Heart right ventricle (tissue), 16 donors: ENCODE data around the gene VIPR2. TPM values are rescaled to one million over a fixed set of nuclear protein-coding genes. Genes with fewer than 3 reads are reported as not detected.
A peak's percentile ranks its signal among the peaks of the same experiment; 100 is the strongest.
"Not testable (repeated sequence)": the region's sequence is repeated elsewhere in the genome, so short reads cannot be mapped to it uniquely, and the experiment has no call there.

Source experiments
- ATAC-seq, 8 donors: fragments of 200-7000 bp; cut with Tn5 transposase; one replicate each; pipeline ENCODE4 v1.9.1; 2020; ENCODE audit warnings: mild to moderate bottlenecking in 8 of 8, moderate library complexity in 8 of 8, moderate number of reproducible peaks in 1 of 8
- DNase-seq, 2 donors: peaks; one replicate each; pipeline ENCODE4 v3.0.0-alpha.2; 2020
- H3K27ac ChIP-seq, 10 donors: fragments of 200-600 bp; sonication (generic) in 2 of 10; one replicate each; pipeline versions ENCODE4 v1.5.0 to v1.8.0; 2020 to 2022; ENCODE audit warnings: mild to moderate bottlenecking in 3 of 10
- H3K27me3 ChIP-seq, 7 donors: fragments of 200-600 bp; one replicate each; pipeline ENCODE4 v1.8.0; 2021 to 2022; ENCODE audit warnings: mild to moderate bottlenecking in 2 of 7
- H3K36me3 ChIP-seq, 9 donors: fragments of 200-600 bp; sonication (generic) in 1 of 9; one replicate each; pipeline versions ENCODE4 v1.5.0 to v1.8.0; 2020 to 2022; ENCODE audit warnings: mild to moderate bottlenecking in 2 of 9
- H3K4me1 ChIP-seq, 9 donors: fragments of 200-600 bp; sonication (generic) in 1 of 9; one replicate each; pipeline versions ENCODE4 v1.5.0 to v1.8.0; 2020 to 2022; ENCODE audit warnings: mild to moderate bottlenecking in 4 of 9
- H3K4me3 ChIP-seq, 10 donors: fragments of 200-600 bp; sonication (generic) in 2 of 10; one replicate each; pipeline versions ENCODE4 v1.5.0 to v1.8.0; 2020 to 2022; ENCODE audit warnings: mild to moderate bottlenecking in 7 of 10, moderate library complexity in 2 of 10
- H3K9me3 ChIP-seq, 11 donors: fragments of 200-600 bp in 10 of 11; sonication (generic) in 2 of 11; one replicate each; pipeline versions ENCODE4 v1.5.0 to v1.8.0; 2013 to 2022; ENCODE audit warnings: mild to moderate bottlenecking in 2 of 11, control low read depth in 1 of 11, moderate library complexity in 1 of 11
- CTCF ChIP-seq, 9 donors: fragments of 200-600 bp; sonication (generic) in 2 of 9; IDR thresholded peaks; one replicate each; pipeline versions ENCODE4 v1.5.0 to v1.8.0; 2021 to 2022; ENCODE audit warnings: antibody characterized with exemption in 9 of 9, mild to moderate bottlenecking in 5 of 9, moderate library complexity in 1 of 9
- WGBS, 2 donors: extraction: QIAGEN DNeasy Blood & Tissue Kit; methylation state at CpG; one replicate each; pipeline ENCODE4 v1.1.7; 2013; ENCODE audit warnings: inconsistent platforms in 1 of 2; 5-methylcytosine and 5-hydroxymethylcytosine counted together
- intact Hi-C, 10 donors: fragments of 100-400 bp; cut with DNase I; formaldehyde crosslinking; loops; one replicate each; pipeline versions ENCODE4 v1.11.1 to v1.14.2; 2022
- polyA plus RNA-seq, 2 donors: library from polyadenylated mRNA; stranded (reverse); fragments of 200-250 nt; gene quantifications; one replicate each; pipeline ENCODE4 v1.2.3, GENCODE V29; 2013
- total RNA-seq, 10 donors: library from RNA; stranded (reverse); fragmentation: NEBNext Ultra II Directional in 3 of 10; extraction: Animal tissue kit (Norgen Biotek cat#: 25700) in 3 of 10; gene quantifications; one replicate each; pipeline versions ENCODE4 v1.2.1 to v1.2.4, GENCODE V29; 2021 to 2023
- donor health status: Arrhythmogenic right ventricular cardiomyopathy.
- donor health status: ischemic (EF 13 %, LVEDD 7.1; RV severe dilation, severe dysfunction).
- donor health status: healthy with polysubstance abuse.
- donor health status: DM: no; HTN: yes; CAD: no.
- donor health status: DM: no; HTN: no; CAD: no.
- donor health status: ischemic (EF 25% LVEDD 6.9; RV normal size, moderate dysfunction).
- donor health status: ischemic (EF 25% LVEDD 5.7; RV mildly dilated, moderate dysfunction).
- donor health status: healthy.
- donor health status: DM: yes; HTN: yes; CAD: no.
- donor health status: Ischemic cardiomyopathy.
- donor health status: ischemic (EF 35%, LVEDD 5.7; RV mildly dilated, moderate dysfunction).
- donor health status: nonischemic (EF 11% LVEDD 7.7; RV severe dilation, severe dysfunction).
- donor health status: DM: yes; HTN: yes; CAD: no.
- donor health status: PGD.
- donor health status: ischemic (EF 29% LVEDD 5.4; RV normal size, mild dysfunction).
- donor health status: nonischemic (EF 23%, LVEDD 6.1; RV moderate dilation, normal function).

The VIPR2 gene
- total and polyA plus RNA-seq, 12 donors: 3.0 to 30.6 (median 19.1) TPM

GRCh38 chr7:159000859-159001435 lies 143.7 kb downstream of the VIPR2 start:
- TF ChIP-seq CTCF (IDR thresholded peaks at IDR 0.05): no peak
- Histone ChIP-seq H3K27me3 (peaks cover 6 to 18% (median 14%) of the 10 kb centered on the region in 7 donors), H3K9me3 (no peaks in the 10 kb centered on the region), H3K4me1 (peaks cover 0 to 10% (median 0%) of the 10 kb centered on the region in 9 donors), H3K36me3 (no peaks in the 10 kb centered on the region), H3K4me3 (no peak overlapping the region), H3K27ac (no peak overlapping the region)
- DNase-seq (no peak), ATAC-seq (no peak)
- WGBS, 2 donors: 74 to 75% methylated on average over 21 of the region's 21 CpGs
- intact Hi-C loops: no loop called here

- H3K4me3 ChIP-seq: no peak overlapping the region
- no peaks in the 10 kb centered on the region for H3K9me3 ChIP-seq
- no peaks in the 10 kb centered on the region for H3K36me3 ChIP-seq
- intact Hi-C loops: no loop called here
- peaks cover 6 to 27% (median 19%) of the 10 kb centered on the region in 7 donors for H3K27me3 ChIP-seq
- H3K4me1 ChIP-seq: peaks cover 0 to 10% (median 0%) of the 10 kb centered on the region in 9 donors
- ATAC-seq (no peak), DNase-seq (no peak)
- no peak for TF ChIP-seq CTCF (IDR thresholded peaks at IDR 0.05)
- 87 to 89% methylated on average over 13 of the region's 13 CpGs for WGBS, 2 donors
- no peak overlapping the region for H3K27ac ChIP-seq
Observed at GRCh38 chr7:159000070-159000469, 144.6 kb downstream of the VIPR2 start.

- WGBS, 2 donors: 87 to 89% methylated on average over 21 of the region's 21 CpGs
- H3K36me3 ChIP-seq: no peaks in the 10 kb centered on the region
- intact Hi-C loops: no loop called here
- no peak overlapping the region for H3K27ac ChIP-seq
- H3K9me3 ChIP-seq: peaks cover 0 to 5% (median 0%) of the 10 kb centered on the region in 11 donors
- no peak for TF ChIP-seq CTCF (IDR thresholded peaks at IDR 0.05)
- peaks cover 0 to 10% (median 0%) of the 10 kb centered on the region in 9 donors for H3K4me1 ChIP-seq
- H3K4me3 ChIP-seq: no peak overlapping the region
- H3K27me3 ChIP-seq: peaks cover 6 to 33% (median 25%) of the 10 kb centered on the region in 7 donors
- ATAC-seq (no peak), DNase-seq (no peak)
Observed at GRCh38 chr7:158999496-158999895, 145.2 kb downstream of the VIPR2 start.

GRCh38 chr7:158998261-158998660 lies 146.4 kb downstream of the VIPR2 start:
- H3K27me3 ChIP-seq: peaks cover 6 to 45% (median 37%) of the 10 kb centered on the region in 7 donors
- ATAC-seq, intact Hi-C loops, H3K27ac ChIP-seq, H3K36me3 ChIP-seq, H3K4me3 ChIP-seq, DNase-seq: not testable (repeated sequence)
- peaks cover 0 to 11% (median 0%) of the 10 kb centered on the region in 11 donors for H3K9me3 ChIP-seq
- WGBS, 2 donors: 68 to 87% methylated on average over 6 of the region's 9 CpGs
- H3K4me1 ChIP-seq: peaks cover 0 to 10% (median 0%) of the 10 kb centered on the region in 9 donors

- Histone ChIP-seq H3K4me3 (peak overlapping the region in 6 of 10 donors; percentile 6 to 39 (median 24)), H3K27me3 (peaks cover 6 to 51% (median 43%) of the 10 kb centered on the region in 7 donors), H3K36me3 (no peaks in the 10 kb centered on the region), H3K9me3 (peaks cover 0 to 11% (median 0%) of the 10 kb centered on the region in 11 donors), H3K4me1 (peaks cover 0 to 10% (median 0%) of the 10 kb centered on the region in 9 donors), H3K27ac (no peak overlapping the region)
- TF ChIP-seq CTCF (IDR thresholded peaks at IDR 0.05): no peak
- ATAC-seq (peak in 3 of 8 donors; percentile 12 to 28 (median 25)), DNase-seq (no peak)
- intact Hi-C loops: no loop called here
- 74 to 75% methylated on average over 22 of the region's 22 CpGs for WGBS, 2 donors
Observed at GRCh38 chr7:158997471-158997870, 147.2 kb downstream of the VIPR2 start.
